HFFc6 (cell line): ENCODE measurements around the gene CEP131. TPM values are rescaled to one million over a fixed set of nuclear protein-coding genes. Genes with fewer than 3 reads are reported as not detected.

Experiments
- DNase-seq: peaks from one replicate; pipeline ENCODE4 v3.0.0-alpha.2; 2018
- H3K27ac Mint-ChIP-seq: 2 replicates; pipeline ENCODE4 v1.8.0; 2020; ENCODE audit warnings: mild to moderate bottlenecking, mixed read lengths
- H3K27me3 Mint-ChIP-seq: 2 replicates; pipeline ENCODE4 v1.8.0; 2021; ENCODE audit warnings: mild to moderate bottlenecking, moderate library complexity, mixed read lengths; ENCODE audit not compliant: insufficient read depth
- H3K36me3 Mint-ChIP-seq: 2 replicates; pipeline ENCODE4 v1.8.0; 2021; ENCODE audit warnings: low read depth, mixed read lengths
- H3K4me1 Mint-ChIP-seq: 2 replicates; pipeline ENCODE4 v1.8.0; 2020; ENCODE audit warnings: low read depth, mixed read lengths
- H3K4me3 Mint-ChIP-seq: 2 replicates; pipeline ENCODE4 v1.8.0; 2020; ENCODE audit warnings: mild to moderate bottlenecking, moderate library complexity, mixed read lengths
- H3K9me3 Mint-ChIP-seq: 2 replicates; pipeline ENCODE4 v1.8.0; 2020; ENCODE audit warnings: mild to moderate bottlenecking, mixed read lengths
- CTCF ChIP-seq: fragments of 200-600 bp; sonication (generic); IDR thresholded peaks from 2 replicates; pipeline ENCODE4 v1.5.0; 2021; ENCODE audit warnings: antibody characterized with exemption, mild to moderate bottlenecking
- total RNA-seq, 6 experiments: library from RNA; stranded (reverse); fragmentation: NEBNext Ultra II Directional; extraction: Animal tissue kit (Norgen Biotek cat#: 25700); gene quantifications; 2 replicates in 1 of 6; 3 replicates in 5 of 6; pipeline ENCODE4 v1.2.3, GENCODE V29; 2021

The CEP131 gene
- total RNA-seq, 6 experiments from 2014 or later, result 8.3 to 13.2 (median 10.7) TPM

- no peaks in the 10 kb centered on the region; the same call in 1 of the 2 replicates for H3K27me3 Mint-ChIP-seq
- H3K4me1 Mint-ChIP-seq, result peaks cover 18% of the 10 kb centered on the region
- no peak overlapping the region for H3K27ac Mint-ChIP-seq
- TF ChIP-seq CTCF, result no peak
- no peak for DNase-seq
- peaks cover 2% of the 10 kb centered on the region; the same call in 1 of the 2 replicates for H3K36me3 Mint-ChIP-seq
- H3K9me3 Mint-ChIP-seq, result no peaks in the 10 kb centered on the region
- peak overlapping the region; percentile 83; the same call in 1 of the 2 replicates for H3K4me3 Mint-ChIP-seq
Measured at GRCh38 chr17:81222620-81222905, 202 bp downstream of the CEP131 start.

DNA sequence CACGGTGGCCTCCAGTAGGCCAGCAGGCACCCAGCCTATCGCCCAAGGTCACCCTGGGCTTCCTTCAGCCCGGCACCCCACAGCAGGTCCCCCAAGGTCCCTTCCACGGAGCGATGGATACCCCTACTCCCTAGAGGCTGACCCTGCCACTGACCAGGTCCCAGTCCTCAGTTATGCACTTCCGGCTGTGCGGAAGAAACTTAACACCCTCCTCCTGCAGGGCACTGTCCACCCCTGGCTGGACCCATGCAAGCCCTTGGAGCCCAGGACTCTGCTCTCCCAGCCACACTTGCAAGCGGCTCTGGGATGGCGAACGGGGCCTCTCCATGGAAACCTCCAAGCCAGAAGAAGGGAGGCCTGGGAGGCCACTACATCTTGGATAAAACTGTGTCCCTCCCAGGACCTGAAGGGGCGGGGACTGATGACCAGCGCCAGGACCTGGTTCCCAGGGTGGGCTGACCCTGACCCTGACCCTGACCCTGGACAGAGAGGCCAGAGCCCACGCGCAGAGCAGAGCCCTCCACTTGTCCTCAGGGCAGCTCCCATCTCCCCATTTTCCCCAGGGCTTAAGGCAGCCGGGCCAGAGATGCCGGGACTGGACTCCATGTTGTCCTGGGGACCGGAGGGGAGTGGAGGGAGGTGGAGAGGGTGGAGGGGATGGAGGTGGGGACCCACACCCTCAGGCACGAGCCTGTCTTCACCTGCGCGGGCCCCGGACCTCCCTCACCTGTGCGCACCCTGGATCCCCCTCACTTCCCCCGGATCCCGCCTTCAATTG is 734 bp downstream of the CEP131 start:
- Mint-ChIP-seq H3K27me3 (no peaks in the 10 kb centered on the region; the same call in 1 of the 2 replicates), H3K27ac (no peak overlapping the region), H3K9me3 (no peaks in the 10 kb centered on the region), H3K4me1 (peaks cover 18% of the 10 kb centered on the region), H3K4me3 (peak overlapping the region; percentile 83), H3K36me3 (peaks cover 6% of the 10 kb centered on the region; the same call in 1 of the 2 replicates)
- DNase-seq, result no peak
- TF ChIP-seq CTCF, result no peak

DNA sequence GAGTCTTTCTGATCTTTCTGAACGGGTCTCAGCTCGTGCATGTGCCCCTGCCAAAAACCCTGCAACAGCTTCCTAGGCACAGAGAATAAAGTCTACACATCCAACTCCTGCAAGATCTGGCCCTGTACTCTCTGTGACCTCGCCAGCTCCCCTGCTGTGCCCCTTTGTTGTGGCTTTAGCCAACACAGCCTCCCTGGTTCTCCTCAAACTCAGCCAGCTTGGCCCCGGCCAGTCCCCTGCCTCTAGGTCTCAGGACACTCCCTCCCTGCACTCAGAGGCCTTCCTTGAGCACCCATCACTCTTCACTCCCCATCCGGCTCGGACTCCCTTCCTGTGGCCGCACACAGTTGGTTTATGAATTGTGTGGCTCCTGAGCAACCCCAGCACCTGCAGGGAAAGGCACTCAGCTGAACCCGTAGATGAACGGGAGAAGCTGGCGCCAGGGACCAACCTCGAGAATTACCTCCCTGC is 1.4 kb downstream of the CEP131 start:
- peaks cover 7% of the 10 kb centered on the region; the same call in 1 of the 2 replicates for H3K36me3 Mint-ChIP-seq
- H3K4me3 Mint-ChIP-seq, result peak overlapping the region; percentile 83
- no peak for DNase-seq
- TF ChIP-seq CTCF, result no peak
- H3K9me3 Mint-ChIP-seq, result no peaks in the 10 kb centered on the region
- peaks cover 18% of the 10 kb centered on the region for H3K4me1 Mint-ChIP-seq
- no peaks in the 10 kb centered on the region; the same call in 1 of the 2 replicates for H3K27me3 Mint-ChIP-seq
- H3K27ac Mint-ChIP-seq, result no peak overlapping the region

GRCh38 chr17:81219476-81220180 is 3.1 kb downstream of the CEP131 start:
- Mint-ChIP-seq H3K27ac (no peak overlapping the region), H3K9me3 (no peaks in the 10 kb centered on the region), H3K4me3 (no peak overlapping the region), H3K36me3 (peaks cover 7% of the 10 kb centered on the region; the same call in 1 of the 2 replicates), H3K27me3 (no peaks in the 10 kb centered on the region; the same call in 1 of the 2 replicates), H3K4me1 (peaks cover 18% of the 10 kb centered on the region)
- no peak for DNase-seq
- TF ChIP-seq CTCF, result no peak

DNA sequence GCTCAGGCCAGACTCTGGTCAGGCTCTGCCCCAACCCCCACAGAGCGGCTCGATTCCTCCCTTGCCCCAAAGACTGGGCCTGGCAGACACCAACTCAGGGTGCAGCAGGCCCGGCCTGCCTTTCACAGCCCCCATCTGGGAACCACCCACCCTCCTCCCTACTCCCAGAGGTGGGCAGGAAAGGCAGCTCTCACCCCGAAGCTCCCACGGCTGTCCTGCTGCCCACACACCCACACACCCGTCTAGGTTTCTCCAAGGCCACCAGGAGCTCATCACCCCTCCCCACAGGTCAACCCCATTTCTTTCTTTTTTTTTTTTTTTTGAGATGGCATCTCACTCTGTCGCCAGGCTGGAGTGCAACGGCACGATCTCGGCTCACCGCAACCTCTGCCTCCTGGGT is 3.8 kb downstream of the CEP131 start:
- Mint-ChIP-seq H3K9me3 (no peaks in the 10 kb centered on the region), H3K27ac (no peak overlapping the region), H3K4me1 (peaks cover 18% of the 10 kb centered on the region), H3K4me3 (no peak overlapping the region), H3K36me3 (peaks cover 7% of the 10 kb centered on the region; the same call in 1 of the 2 replicates), H3K27me3 (no peaks in the 10 kb centered on the region; the same call in 1 of the 2 replicates)
- no peak for DNase-seq
- no peak for TF ChIP-seq CTCF
